ENCODE results near the gene ZFAND3.

GRCh38 chr6:37820718-37821079, 1.2 kb downstream of the ZFAND3 start:
- TF ChIP-seq CTCF (IDR thresholded peaks at IDR 0.05 in 2 of 3, conservative IDR thresholded peaks at IDR 0.05 in 1 of 3; ENCODE audit: borderline replicate concordance in 1 of 3, insufficient read depth in 1 of 3, low read depth in 2 of 3, low read length in 2 of 3) (no peak), POLR2A (IDR thresholded peaks at IDR 0.05; ENCODE audit: borderline replicate concordance, extremely low read depth, insufficient read depth, insufficient read length) (no peak), SP1 (IDR thresholded peaks at IDR 0.05; ENCODE audit: low read depth) (0 out of 2 replicates have a peak, but pooled peaks have one; percentile 19), POLR2AphosphoS5 (IDR thresholded peaks at IDR 0.05; ENCODE audit: low read depth, low read length) (no peak), EZH2 (IDR thresholded peaks at IDR 0.05) (no peak), YY1 (IDR thresholded peaks at IDR 0.05; ENCODE audit: extremely low read depth, insufficient replicate concordance, low read depth, low read length) (no peak), EZH2phosphoT487 (IDR thresholded peaks at IDR 0.05; ENCODE audit: borderline replicate concordance) (no peak), JUND (IDR thresholded peaks at IDR 0.05) (no peak), TCF7L2 (IDR thresholded peaks at IDR 0.05; ENCODE audit: borderline replicate concordance, extremely low read depth, insufficient read depth, insufficient read length) (no peak), MAX (IDR thresholded peaks at IDR 0.05) (no peak), CEBPB (IDR thresholded peaks at IDR 0.05; ENCODE audit: low read depth) (no peak)
